8988T (cell line): Measurements from ENCODE around the gene D2HGDH.
"Not testable (repeated sequence)": the region's sequence is repeated elsewhere in the genome, so short reads cannot be mapped to it uniquely, and the experiment has no call there.

Experiments
- DNase-seq: peaks from one replicate; pipeline ENCODE4 v3.0.0; 2011

Gene D2HGDH

GRCh38 chr2:241726459-241726858 is 8.0 kb upstream of the D2HGDH start:
- DNase-seq: no peak

- peak; percentile 6 for DNase-seq
Measured at GRCh38 chr2:241728000-241728399, 6.4 kb upstream of the D2HGDH start.

DNA sequence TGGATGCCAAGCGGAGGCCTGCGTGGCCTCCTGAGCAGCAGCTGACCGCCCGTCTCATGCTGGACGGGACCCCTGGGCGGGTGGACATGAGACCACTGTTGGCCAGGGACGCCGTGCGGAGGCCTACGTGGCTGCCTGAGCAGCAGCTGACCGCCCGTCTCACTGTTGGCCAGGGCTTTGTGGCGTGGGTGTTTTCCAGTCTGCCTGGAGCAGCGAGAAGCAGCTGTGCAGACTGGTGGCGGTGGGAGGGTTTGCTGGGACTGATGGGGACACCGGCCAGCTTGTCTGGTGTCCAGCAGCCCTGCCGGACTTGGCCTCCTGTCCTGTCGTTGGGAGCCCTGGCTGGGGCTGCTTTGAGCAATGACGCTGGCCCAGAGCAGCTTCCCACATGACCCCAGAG is 5.8 kb upstream of the D2HGDH start:
- peak; percentile 9 for DNase-seq

DNA sequence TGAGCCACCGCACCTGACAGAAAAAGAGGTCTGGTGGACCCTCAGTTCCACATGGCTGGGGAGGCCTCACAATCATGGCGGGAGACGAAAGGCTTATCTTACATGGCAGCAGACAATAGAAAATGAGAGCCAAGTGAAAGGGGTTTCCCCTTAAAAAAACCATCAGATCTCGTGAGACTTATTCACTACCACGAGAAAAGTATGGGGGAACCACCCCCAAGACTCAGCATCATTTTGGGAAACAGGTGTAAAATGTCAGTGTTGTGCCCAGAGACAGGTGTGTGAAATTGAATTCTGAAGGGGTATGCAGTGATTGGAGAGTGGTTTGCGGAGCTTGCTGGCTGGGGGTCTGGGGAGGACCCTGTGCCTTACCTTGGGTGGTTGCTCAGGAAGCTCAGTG is 4.6 kb upstream of the D2HGDH start:
- DNase-seq: peak; percentile 9

DNA sequence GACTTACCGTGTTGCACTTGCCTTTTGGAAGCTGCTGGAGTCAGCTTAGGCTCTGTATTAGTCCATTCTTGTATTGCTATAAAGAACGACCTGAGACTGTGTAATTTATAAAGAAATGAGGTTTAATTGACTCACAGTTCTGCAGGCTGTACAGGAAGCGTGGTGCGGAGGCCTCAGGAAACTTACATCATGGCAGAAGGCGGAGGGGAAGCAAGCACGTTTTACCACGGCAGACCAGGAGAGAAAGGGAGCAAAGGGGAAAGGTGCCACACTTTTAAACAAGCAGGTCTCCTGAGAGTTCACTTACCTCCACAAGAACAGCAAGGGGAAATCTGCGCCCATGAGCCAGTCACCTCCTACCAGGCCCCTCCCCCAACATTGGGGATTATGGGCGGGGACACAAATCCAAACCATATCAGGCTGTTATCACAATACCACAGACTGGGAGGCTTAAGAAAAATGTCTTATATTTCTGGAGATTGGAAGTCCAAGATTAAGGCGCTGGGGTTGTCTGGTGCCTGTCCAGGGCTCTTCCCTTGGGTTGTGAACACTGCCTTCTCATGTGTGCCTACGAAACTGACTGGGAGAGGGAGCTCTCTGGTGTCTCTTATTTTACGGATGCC is 3.6 kb upstream of the D2HGDH start:
- DNase-seq: peak; percentile 5

GRCh38 chr2:241732513-241733186 is 1.8 kb upstream of the D2HGDH start:
- DNase-seq: not testable (repeated sequence)

DNA sequence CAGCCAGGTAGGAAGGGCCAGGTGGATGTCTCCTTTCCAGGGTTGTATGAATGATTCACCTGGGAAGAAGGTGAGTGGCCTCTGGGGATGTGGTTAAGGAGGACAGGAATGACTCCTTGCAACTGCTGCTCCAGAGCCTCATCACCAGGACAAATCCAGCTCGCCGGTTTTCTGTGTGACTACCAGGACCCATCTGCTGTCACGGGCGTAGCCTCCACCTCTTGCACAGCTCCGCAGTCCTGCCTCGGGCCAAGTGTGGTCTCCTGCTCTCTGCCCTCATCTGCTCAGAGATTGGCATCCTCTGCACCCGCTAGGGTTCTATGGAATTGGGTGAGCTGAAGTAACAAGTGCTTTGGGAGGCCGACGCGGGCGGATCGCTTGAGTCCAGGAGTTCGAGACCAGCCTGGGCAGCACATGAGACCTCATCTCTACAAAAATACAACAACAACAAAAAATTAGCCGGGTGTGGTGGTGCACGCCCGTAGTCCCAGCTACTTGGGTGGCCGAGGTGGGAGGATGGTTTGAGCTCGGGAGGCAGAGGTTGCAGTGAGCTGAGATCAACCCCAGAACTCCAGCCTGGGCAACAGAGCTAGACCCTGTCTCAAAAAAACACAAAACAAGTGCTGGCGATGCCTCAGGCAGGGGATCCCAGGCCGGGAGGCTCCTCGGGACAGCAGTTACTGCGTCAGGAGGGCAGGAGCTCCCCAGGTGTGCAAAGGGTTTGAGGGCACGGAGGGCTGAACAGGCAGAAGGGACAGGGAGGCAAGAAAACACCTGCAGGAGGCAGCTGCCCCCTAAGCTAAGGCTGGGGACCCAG is 831 bp upstream of the D2HGDH start:
- DNase-seq: no peak

GRCh38 chr2:241734208-241734466 is 293 bp upstream of the D2HGDH start:
- DNase-seq: no peak

GRCh38 chr2:241736111-241736510 is 1.7 kb downstream of the D2HGDH start:
- no peak for DNase-seq

- DNase-seq: no peak
Measured at GRCh38 chr2:241738040-241738686, 3.7 kb downstream of the D2HGDH start.

- DNase-seq: no peak
Measured at GRCh38 chr2:241739177-241739576, 4.7 kb downstream of the D2HGDH start.

- no peak for DNase-seq
Measured at GRCh38 chr2:241739651-241740050, 5.2 kb downstream of the D2HGDH start.

DNA sequence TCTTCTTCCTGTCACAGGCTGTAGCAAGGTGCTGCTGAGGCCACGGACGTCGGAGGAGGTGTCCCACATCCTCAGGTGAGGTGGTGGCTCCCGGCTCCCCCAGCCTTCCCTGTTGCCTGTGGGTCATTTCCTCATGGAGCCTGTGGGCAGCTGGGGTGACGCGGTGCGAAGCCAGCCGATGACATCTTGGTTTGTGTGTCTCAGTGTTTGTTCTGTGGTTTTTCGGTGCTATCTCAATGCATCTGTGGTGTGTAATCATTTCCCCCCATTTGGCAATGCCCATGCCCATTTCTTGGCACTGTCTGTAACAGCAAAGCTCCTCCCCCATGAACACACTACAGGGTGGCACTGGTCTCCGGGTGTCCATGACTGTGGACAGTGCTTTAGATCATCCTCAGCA is 6.6 kb downstream of the D2HGDH start:
- no peak for DNase-seq

DNA sequence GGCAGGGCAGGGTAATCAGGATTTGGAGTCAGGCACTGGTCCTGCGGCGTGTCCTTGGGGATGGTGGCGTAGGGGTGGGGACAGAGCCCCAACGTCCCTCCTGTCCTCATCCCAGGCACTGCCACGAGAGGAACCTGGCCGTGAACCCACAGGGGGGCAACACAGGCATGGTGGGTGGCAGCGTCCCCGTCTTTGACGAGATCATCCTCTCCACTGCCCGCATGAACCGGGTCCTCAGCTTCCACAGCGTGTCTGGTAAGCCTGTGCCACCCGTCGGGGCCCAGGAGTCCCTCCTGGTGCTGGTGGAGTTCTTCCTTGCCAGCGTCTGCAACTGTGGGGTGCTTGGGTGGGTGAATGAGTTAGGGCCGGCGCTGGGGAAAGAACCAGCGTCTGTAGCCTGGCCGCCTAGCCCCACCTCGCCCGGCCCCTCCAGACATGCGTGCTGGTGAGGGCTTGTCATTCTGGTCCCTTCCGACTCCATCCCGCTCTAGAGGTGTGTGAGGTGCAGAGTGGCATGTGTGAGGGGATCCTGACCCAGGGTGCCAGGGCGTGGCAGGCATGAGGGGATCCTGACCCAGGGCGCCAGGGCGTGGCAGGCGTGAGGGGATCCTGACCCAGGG is 8.0 kb downstream of the D2HGDH start:
- DNase-seq: no peak

DNA sequence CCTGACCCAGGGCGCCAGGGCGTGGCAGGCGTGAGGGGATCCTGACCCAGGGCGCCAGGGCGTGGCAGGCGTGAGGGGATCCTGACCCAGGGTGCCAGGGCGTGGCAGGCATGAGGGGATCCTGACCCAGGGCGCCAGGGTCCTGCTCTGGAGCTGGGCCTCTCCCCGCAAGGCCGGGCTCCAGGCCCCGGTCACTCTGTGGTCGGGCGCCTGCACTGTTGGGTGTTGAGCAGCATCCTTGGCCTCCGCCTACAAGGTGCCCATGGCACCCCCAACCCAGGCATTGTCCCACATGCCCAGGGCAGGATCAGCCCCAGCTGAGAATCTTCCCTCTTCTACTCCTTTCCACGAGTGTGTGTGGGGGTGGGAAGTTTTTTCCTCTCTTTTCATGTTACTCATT is 8.6 kb downstream of the D2HGDH start:
- DNase-seq: not testable (repeated sequence)

DNA sequence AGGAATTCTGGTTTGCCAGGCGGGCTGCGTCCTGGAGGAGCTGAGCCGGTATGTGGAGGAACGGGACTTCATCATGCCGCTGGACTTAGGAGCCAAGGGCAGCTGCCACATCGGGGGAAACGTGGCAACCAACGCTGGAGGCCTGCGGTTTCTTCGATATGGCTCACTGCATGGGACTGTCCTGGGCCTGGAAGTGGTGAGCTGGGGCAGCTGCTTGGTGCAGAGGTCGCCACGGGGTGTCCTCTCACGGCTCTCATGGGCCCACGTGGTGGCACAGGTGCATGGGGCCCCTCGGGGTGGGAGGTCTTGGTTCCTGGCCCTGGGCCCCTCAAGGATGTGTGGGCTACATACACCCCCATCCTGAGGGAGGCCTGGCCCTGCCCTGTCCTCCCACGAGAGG is 9.2 kb downstream of the D2HGDH start:
- no peak for DNase-seq

GRCh38 chr2:241744028-241744754 is 9.8 kb downstream of the D2HGDH start:
- DNase-seq: no peak

DNA sequence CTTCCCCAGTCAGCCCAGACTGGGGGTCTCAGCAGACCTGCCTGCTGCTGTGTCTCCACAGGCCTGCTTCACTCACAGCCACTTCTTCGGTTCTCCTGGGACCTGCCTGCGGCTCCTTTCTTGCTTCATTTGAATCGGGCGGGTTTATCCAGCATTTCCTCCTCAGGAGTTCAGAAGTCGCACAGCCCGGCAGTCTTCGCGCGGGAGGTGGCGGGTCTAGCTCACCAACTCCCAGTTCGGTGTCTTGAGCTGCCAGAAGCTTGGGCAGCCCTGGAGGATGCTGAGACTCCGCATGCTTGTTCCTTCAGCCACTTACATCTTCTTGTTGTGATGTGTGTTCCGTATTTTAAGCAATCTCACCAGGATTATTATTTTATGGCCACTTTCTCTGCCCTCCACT is 10.8 kb downstream of the D2HGDH start:
- DNase-seq: no peak

DNA sequence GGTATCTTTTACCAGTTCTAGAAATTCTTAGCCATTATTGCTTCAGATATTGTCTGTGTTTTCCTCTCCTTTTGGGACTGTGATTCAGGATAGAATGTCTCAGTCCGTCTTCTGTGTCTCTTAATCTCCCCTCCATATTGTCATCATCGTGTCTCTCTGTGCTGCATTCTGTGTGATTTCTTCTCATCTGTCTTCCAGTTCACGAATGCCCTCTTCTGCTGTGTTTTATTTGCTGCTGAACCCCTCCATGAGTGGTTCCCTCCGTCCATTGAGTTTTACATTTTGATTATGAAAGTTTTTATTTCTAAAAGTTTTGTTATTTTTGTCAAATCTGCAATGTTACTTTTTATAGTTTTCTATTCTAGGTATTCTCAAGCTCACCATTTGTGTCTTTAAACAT is 11.7 kb downstream of the D2HGDH start:
- DNase-seq: no peak

DNA sequence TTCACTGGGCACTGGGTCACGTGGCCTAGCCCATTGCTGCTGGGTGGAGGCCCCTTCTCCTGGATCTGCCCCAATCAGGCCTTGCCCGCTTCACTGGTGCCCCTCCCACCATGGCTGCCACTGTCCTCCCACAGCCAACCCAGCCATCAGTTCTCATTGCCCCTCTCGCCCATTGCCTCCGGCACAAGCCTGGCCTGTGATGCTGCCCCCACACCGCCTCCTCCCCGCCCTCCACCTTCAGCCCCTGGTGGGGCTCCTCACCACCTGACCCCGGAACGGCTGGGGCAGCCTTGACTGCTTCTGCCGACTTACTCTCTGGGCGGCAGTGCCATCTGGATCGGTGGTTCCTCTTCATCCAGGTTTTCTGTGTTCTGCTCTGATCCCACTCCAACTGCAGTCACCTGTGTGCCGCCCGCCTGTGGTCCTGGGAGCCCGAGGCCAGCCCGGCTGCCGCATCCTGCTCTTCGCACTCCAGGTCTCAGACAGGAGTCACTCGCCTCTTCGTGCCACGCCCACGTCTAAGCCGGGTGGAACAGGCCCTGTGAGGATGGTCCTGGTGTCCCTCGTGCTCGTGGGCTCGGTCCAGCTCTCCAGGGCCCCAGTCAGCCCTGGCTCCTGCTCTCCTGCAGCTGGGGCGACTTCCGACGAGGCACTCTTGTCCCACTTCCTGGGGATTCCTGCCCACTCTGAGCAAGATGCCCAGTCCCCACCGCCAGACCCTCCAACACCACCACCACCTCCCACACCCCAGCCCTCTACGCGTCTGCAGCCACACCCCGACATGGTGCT is 14.2 kb downstream of the D2HGDH start:
- DNase-seq: no peak

- DNase-seq: no peak
Measured at GRCh38 chr2:241750076-241750840, 15.8 kb downstream of the D2HGDH start.
